ENCODE data around the gene ZDHHC22.

- TF ChIP-seq CTCF (IDR thresholded peaks at IDR 0.05) = no peak
- no peak for TF ChIP-seq POLR2A (IDR thresholded peaks at IDR 0.05)
These were observed 9.6 kb downstream of the ZDHHC22 start for GRCh38 chr14:77131871-77132486.

All from testis (tissue), 2 donors.